GM21360 (cell line): Measurements from ENCODE around the gene ECT2L.

ENCODE experiments used
- ATAC-seq: cut with Tn5 transposase; IDR thresholded peaks from one replicate; pipeline ENCODE4 v1.9.1; 2021; ENCODE audit warnings: mild to moderate bottlenecking, moderate library complexity; ENCODE audit not compliant: unreplicated experiment

Gene ECT2L

GRCh38 chr6:138795809-138796603 is at the start of gene ECT2L:
Gene ECT2L, plus strand, starts transcription at chr6:138796087. Its CDS starts 17,188 bp downstream, at chr6:138813275.
- ATAC-seq, result no peak

GRCh38 chr6:138752017-138752416 is 43.9 kb upstream of the ECT2L start:
- ATAC-seq, result no peak

- no peak for ATAC-seq
Observed at GRCh38 chr6:138757136-138757535, 38.8 kb upstream of the ECT2L start.

GRCh38 chr6:138765896-138766655 is 29.8 kb upstream of the ECT2L start:
- ATAC-seq, result no peak

- no peak for ATAC-seq
Observed at GRCh38 chr6:138769102-138769676, 26.7 kb upstream of the ECT2L start.

GRCh38 chr6:138772596-138773176 is 23.2 kb upstream of the ECT2L start:
- ATAC-seq, result no peak

- ATAC-seq, result peak; percentile 87
Observed at GRCh38 chr6:138773177-138774091, 22.5 kb upstream of the ECT2L start, which contains the start of gene CCDC28A. Gene CCDC28A, plus strand, starts transcription at chr6:138773769. Its CDS starts 2,352 bp downstream, at chr6:138776121.

- no peak for ATAC-seq
Observed at GRCh38 chr6:138774370-138774769, 21.5 kb upstream of the ECT2L start.

- no peak for ATAC-seq
Observed at GRCh38 chr6:138776659-138777058, 19.2 kb upstream of the ECT2L start.

- ATAC-seq, result no peak
Observed at GRCh38 chr6:138778331-138778730, 17.6 kb upstream of the ECT2L start.

GRCh38 chr6:138782243-138782642 is 13.6 kb upstream of the ECT2L start:
- ATAC-seq, result no peak

GRCh38 chr6:138785079-138785478 is 10.8 kb upstream of the ECT2L start:
- ATAC-seq, result no peak

GRCh38 chr6:138785980-138786379 is 9.9 kb upstream of the ECT2L start:
- no peak for ATAC-seq

- no peak for ATAC-seq
Observed at GRCh38 chr6:138787138-138787537, 8.7 kb upstream of the ECT2L start.

GRCh38 chr6:138796771-138797170 is 884 bp downstream of the ECT2L start:
- ATAC-seq, result no peak

GRCh38 chr6:138797806-138798446 is 2.0 kb downstream of the ECT2L start:
- no peak for ATAC-seq

GRCh38 chr6:138800377-138801150 is 4.7 kb downstream of the ECT2L start:
- no peak for ATAC-seq

GRCh38 chr6:138803331-138803730 is 7.4 kb downstream of the ECT2L start:
- ATAC-seq, result no peak

GRCh38 chr6:138803861-138804260 is 8.0 kb downstream of the ECT2L start:
- no peak for ATAC-seq
